SU-DHL-6 (cell line): ENCODE results near the gene DLG2.

Source experiments
- CTCF ChIP-seq: fragments of 200-600 bp; sonication (generic); IDR thresholded peaks from one replicate; pipeline ENCODE4 v1.5.1; 2017; ENCODE audit warnings: antibody characterized with exemption, mild to moderate bottlenecking, low read length, moderate library complexity; ENCODE audit not compliant: insufficient read depth, poor library complexity, severe bottlenecking
- EZH2phosphoT487 ChIP-seq: fragments of 200-600 bp; sonication (generic), shearing (Covaris generic); conservative IDR thresholded peaks from 2 replicates; pipeline ENCODE4 v1.6.1; 2018; ENCODE audit warnings: mild to moderate bottlenecking, antibody characterized with exemption, low read length, moderate library complexity, mixed read lengths

GRCh38 chr11:84437071-84437980 is 1189.8 kb downstream of the DLG2 start:
- no peak for TF ChIP-seq CTCF
- TF ChIP-seq EZH2phosphoT487: no peak
